ENCODE data around the gene ZBTB25.

DNA sequence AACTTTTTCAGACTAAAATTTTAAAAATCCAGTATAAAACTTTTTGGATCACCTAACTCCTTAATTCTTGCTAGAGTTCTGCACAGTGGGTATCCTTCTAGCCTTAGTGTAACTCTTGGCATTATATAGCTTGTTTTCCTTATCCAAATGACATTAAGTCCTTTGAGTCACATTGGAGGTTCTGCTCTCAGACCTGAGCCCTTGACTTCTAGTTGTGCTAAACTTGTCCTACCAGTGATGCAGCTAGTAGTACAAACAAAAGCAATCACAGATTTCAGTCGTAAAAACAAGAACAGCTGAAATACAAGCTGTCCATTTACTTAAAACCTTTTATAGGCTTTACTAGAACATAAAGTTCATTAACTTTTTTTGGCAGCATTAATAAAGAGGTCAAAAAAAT is 11.4 kb upstream of the ZBTB25 start:
- TF ChIP-seq, protein P1, sequence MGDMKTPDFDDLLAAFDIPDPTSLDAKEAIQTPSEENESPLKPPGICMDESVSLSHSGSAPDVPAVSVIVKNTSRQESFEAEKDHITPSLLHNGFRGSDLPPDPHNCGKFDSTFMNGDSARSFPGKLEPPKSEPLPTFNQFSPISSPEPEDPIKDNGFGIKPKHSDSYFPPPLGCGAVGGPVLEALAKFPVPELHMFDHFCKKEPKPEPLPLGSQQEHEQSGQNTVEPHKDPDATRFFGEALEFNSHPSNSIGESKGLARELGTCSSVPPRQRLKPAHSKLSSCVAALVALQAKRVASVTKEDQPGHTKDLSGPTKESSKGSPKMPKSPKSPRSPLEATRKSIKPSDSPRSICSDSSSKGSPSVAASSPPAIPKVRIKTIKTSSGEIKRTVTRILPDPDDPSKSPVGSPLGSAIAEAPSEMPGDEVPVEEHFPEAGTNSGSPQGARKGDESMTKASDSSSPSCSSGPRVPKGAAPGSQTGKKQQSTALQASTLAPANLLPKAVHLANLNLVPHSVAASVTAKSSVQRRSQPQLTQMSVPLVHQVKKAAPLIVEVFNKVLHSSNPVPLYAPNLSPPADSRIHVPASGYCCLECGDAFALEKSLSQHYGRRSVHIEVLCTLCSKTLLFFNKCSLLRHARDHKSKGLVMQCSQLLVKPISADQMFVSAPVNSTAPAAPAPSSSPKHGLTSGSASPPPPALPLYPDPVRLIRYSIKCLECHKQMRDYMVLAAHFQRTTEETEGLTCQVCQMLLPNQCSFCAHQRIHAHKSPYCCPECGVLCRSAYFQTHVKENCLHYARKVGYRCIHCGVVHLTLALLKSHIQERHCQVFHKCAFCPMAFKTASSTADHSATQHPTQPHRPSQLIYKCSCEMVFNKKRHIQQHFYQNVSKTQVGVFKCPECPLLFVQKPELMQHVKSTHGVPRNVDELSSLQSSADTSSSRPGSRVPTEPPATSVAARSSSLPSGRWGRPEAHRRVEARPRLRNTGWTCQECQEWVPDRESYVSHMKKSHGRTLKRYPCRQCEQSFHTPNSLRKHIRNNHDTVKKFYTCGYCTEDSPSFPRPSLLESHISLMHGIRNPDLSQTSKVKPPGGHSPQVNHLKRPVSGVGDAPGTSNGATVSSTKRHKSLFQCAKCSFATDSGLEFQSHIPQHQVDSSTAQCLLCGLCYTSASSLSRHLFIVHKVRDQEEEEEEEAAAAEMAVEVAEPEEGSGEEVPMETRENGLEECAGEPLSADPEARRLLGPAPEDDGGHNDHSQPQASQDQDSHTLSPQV (IDR thresholded peaks at IDR 0.05): no peak
- TF ChIP-seq CBFB (IDR thresholded peaks at IDR 0.05; ENCODE audit: low read depth) (no peak), CTCF (IDR thresholded peaks at IDR 0.05 in 2 of 3, conservative IDR thresholded peaks at IDR 0.05 in 1 of 3; ENCODE audit: control insufficient read depth in 2 of 3, extremely low read depth in 1 of 3, insufficient read depth in 1 of 3, low read depth in 3 of 3, low read length in 3 of 3) (no peak), POLR2AphosphoS5 (IDR thresholded peaks at IDR 0.05; ENCODE audit: low read length) (no peak), PAX8 (IDR thresholded peaks at IDR 0.05) (no peak)

All from GM12878 (cell line).